HG02981 (cell line): ENCODE data around the gene UTS2.

Source experiments
- ATAC-seq: cut with Tn5 transposase; IDR thresholded peaks from one replicate; pipeline ENCODE4 v1.9.1; 2021; ENCODE audit warnings: mild to moderate bottlenecking, moderate library complexity; ENCODE audit not compliant: unreplicated experiment

Gene UTS2

DNA sequence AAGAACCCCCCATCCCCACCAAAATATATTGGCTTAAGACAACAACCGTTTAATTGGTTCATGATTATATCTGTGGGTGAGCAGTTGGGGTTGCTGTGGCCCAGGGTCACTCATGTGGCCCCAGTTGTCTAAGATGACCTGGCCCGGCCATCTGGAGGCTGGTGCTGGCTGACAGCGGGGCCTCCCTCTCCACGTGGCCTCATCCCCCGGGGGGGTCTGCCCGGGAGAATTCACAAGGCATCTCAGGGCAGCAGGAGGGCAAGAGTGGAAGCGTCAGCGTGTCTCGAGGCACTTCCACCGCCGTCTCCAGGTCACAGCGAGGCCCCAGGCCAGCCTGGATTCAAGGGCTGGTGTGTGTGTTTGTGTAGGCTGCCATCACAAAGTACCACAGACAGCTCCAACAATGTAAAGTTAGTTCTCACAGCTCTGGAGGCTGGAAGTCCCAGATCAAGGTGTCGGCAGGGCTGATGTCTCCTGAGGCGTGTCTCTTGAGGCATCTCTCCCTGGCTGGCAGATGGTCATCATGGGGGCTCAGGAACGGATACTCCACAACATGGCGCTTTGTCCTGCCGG is 11.0 kb upstream of the UTS2 start:
- no peak for ATAC-seq

GRCh38 chr1:7862211-7863060 is 9.6 kb upstream of the UTS2 start:
- ATAC-seq, result no peak

GRCh38 chr1:7861452-7861851 is 8.6 kb upstream of the UTS2 start:
- ATAC-seq, result no peak

DNA sequence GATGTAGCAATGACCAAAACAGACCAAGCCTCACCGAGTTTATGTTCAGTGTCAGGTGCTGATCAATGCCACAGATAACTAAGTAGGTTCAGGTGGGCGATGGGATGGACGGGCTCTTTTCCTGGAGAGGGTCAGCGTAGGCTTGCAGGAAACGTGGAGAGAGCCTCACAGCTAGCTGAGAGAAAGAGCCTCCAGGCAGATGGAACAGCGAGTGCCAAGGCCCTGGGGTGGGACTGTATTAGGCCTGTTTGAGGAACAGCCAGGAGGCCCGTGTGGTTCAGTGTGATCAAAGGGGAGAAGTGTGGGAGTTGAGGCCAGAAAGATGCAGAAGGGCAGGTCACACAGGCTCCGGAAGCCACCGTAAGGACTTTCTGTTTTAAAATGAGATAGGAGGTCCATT is 7.3 kb upstream of the UTS2 start:
- no peak for ATAC-seq

DNA sequence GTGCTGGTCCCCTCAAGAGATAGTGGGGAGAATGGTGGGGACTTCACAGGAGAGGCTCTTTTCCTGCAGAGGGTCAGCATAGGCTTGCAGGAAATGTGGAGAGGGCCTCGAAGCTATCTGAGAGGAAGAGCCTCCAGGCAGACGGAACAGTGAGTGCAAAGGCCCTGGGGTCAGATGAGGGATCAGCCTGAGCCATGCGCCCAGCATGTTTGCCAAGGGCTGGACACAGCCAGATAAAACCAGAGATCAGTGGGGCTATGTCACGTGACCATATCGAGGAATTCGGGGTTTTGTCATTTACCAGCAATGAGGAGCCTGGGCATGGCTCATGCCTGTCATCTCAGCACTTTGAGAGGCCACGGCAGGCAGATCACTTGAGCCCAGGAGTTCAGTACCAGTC is 6.5 kb upstream of the UTS2 start:
- no peak for ATAC-seq

- no peak for ATAC-seq
Observed at GRCh38 chr1:7857985-7858384, 5.1 kb upstream of the UTS2 start.

GRCh38 chr1:7857000-7857399 is 4.1 kb upstream of the UTS2 start:
- ATAC-seq, result no peak

DNA sequence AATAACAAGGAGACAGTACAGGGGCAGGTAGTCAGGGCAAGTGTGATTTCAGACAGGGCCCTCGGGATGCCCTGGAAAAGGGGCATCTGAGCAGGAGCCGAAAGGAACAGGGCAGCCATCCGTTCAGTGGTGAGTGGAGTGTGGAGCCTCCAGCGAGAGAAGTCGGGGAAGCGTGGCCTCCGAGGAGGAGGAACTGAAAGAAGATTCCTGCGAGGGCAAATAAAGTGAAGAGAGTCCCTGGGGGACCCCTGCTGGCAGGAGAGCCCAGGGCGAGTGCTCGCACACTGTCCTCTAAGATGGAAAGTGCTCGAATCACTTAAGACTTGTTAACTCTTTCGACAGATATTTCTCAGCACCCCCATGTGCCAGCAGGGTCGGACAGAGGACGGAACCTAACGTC is 3.5 kb upstream of the UTS2 start:
- ATAC-seq, result no peak

DNA sequence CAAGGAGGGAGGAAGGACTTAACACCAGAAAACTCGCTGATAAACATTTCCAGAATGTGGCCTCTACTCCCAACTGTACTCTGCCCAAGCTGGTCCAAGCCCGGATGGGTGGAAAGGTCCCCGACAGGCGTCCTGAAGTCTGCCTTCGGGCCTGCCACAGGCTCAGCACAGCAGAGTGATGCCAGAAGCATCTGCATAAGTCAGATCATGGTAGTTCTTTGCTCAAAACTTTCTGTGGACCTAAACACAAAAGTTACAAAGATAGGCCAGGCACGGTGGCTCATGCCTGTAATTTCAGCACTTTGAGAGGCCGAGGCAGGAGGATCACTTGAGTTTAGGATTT is 790 bp upstream of the UTS2 start:
- no peak for ATAC-seq

- ATAC-seq, result no peak
Observed at GRCh38 chr1:7850786-7851185, 2.1 kb downstream of the UTS2 start.

- ATAC-seq, result no peak
Observed at GRCh38 chr1:7847599-7847998, 5.3 kb downstream of the UTS2 start.

DNA sequence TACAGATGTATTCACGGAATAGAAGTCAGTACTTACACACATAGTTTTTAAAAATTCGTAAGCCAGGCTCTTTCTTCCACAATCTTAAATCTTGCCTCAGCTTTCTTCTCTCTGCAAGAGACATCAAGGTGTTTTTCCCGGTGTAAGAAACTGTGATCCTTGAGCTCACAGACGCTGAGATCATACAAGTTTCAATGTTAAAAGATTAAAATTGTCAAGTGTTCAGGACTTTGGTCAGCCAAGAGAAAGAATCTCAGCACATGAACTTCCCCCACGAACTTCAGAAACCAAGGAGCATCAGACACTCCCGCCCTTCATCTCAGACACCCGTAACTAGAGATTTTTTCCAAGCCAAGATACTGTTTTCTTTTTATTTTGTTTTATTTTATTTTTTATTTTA is 6.2 kb downstream of the UTS2 start:
- no peak for ATAC-seq

GRCh38 chr1:7845761-7846160 is 7.1 kb downstream of the UTS2 start:
- no peak for ATAC-seq

DNA sequence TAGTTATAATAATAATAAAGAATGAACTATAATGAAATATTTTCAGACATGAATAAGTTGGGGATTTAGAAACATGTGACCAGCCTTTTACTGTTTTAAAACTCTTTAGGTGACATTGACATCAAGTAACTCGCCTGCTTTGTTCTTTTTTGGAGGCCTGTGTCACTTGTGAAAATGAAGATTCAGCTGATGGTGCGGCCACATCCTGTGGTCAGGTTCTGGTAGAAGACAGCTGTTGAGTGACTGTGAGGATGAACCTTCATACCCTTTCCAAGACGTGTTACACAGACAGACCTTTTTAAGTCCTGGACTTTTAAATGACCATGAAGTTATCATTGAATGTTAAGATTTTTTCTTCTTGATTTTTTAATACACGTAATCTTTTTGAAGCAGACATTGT is 10.3 kb downstream of the UTS2 start:
- no peak for ATAC-seq

DNA sequence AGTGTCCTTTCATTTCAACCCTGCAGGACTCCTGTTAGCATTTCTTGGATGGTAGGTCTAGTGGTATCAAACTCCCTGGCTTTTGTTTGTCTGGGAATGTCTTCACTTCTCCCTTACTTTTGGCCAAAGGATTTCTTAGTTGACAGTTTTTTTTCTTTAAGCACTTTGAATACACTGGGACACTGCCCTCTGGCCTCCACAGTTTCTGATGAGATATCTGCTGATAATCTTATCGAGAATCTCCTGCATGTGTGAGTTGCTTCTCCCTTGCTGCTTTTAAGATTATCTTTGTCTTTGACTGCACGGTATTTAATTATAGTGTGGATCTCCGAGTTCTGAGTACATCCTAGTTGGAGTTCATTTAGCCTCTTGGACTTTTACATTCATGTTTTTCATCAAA is 13.3 kb downstream of the UTS2 start:
- ATAC-seq, result no peak

DNA sequence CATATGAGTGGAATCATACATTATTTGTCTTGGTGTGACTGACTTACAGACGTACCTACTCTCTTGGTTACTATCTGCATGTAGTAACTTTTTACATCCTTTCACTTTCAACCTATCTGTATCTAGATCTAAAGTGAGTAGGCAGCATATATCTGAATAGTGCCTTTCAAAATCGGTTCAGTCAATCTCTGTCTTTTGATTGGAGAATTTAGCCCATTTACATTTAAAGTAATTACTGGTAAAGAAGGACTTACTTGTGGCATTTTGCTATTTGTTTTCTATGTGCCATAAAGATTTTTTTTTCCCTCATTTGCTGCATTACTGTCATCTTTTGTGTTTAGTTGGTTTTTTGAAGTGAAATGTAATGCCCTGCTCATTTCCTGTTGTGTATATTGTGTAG is 14.2 kb downstream of the UTS2 start:
- ATAC-seq, result no peak

GRCh38 chr1:7833035-7833434 is 19.8 kb downstream of the UTS2 start:
- ATAC-seq, result no peak

DNA sequence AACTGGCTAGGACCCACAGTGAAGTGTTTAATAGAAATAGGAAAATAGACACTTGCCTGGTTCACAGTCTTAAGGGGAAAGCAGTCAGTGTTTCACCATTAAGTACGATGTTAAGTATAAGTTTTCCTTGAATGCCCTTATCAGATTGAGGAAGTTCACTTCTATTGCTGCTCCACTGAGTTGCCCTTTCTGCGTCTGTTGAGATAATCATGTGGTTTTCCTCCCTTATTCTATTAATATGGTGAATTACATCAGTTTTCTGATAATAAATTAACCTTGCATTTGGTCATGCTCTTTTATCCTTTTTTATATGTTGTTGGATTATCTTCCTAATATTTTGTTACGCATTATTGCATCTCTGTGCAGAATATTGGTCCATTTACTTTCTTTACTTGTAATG is 21.4 kb downstream of the UTS2 start:
- no peak for ATAC-seq

- no peak for ATAC-seq
Observed at GRCh38 chr1:7827126-7827955, 25.5 kb downstream of the UTS2 start.

- no peak for ATAC-seq
Observed at GRCh38 chr1:7826363-7826762, 26.5 kb downstream of the UTS2 start.

- ATAC-seq, result no peak
Observed at GRCh38 chr1:7824701-7825100, 28.2 kb downstream of the UTS2 start.

GRCh38 chr1:7821282-7821681 is 31.6 kb downstream of the UTS2 start:
- no peak for ATAC-seq
